WERI-Rb-1 (cell line): ENCODE measurements around the gene DYSF.
A peak's percentile ranks its signal among the peaks of the same experiment; 100 is the strongest.

Source experiments
- DNase-seq: peaks from one replicate; pipeline ENCODE4 v3.0.0-alpha.2; 2020
- H3K27ac ChIP-seq: fragments of 250-450 bp; sonication (Bioruptor Pico); 2 replicates; pipeline ENCODE4 v1.5.1; 2020; ENCODE audit warnings: mild to moderate bottlenecking, moderate library complexity
- H3K27me3 ChIP-seq: fragments of 250-450 bp; sonication (Bioruptor Pico); 2 replicates; pipeline ENCODE4 v1.5.1; 2021; ENCODE audit warnings: mild to moderate bottlenecking, low read depth, moderate library complexity; ENCODE audit not compliant: insufficient read depth, severe bottlenecking
- H3K36me3 ChIP-seq: fragments of 250-450 bp; sonication (Bioruptor Pico); 2 replicates; pipeline ENCODE4 v1.5.1; 2020; ENCODE audit warnings: mild to moderate bottlenecking, moderate library complexity
- H3K4me3 ChIP-seq: 2 replicates; pipeline ENCODE4 v1.5.1; 2011; ENCODE audit warnings: low read depth, mild to moderate bottlenecking, control low read depth, low read length
- H3K9me3 ChIP-seq: fragments of 250-450 bp; sonication (Bioruptor Pico); 2 replicates; pipeline ENCODE4 v1.5.1; 2021; ENCODE audit warnings: mild to moderate bottlenecking, moderate library complexity; ENCODE audit not compliant: severe bottlenecking
- TF ChIP-seq, protein P1 (sequence below): IDR thresholded peaks from 2 replicates; pipeline ENCODE4 v1.5.1; 2011; ENCODE audit warnings: low read depth, mild to moderate bottlenecking, control low read depth, inconsistent platforms, low read length

Gene DYSF

DNA sequence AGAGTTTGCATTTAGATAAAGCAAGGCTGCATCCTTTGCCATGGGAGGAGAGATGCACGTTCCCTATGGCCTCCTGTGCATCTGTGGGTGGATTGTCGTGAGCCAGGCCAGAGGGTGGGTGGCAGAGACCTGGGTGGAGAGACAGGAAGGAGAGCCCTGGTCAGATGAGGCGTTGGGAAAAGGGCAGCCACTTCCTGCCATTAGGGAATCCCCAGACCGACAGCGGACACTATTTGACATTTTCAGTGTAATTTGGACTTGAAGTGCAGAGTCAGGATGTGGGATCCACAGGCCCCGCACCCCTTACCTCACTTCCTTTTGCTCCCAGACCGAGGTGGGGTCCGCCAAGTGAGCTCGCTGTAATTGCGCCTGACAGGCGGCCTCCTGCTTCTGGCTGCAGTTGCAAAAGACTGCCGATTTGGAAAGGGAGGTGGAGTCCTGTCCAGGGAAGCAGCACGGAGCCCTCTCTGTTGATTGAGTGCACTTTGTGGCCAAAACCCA is 150.0 kb downstream of the DYSF start:
- Histone ChIP-seq H3K36me3 (no peaks in the 10 kb centered on the region), H3K9me3 (no peaks in the 10 kb centered on the region), H3K27me3 (no peaks in the 10 kb centered on the region), H3K27ac (no peak overlapping the region), H3K4me3 (no peak overlapping the region)
- TF ChIP-seq, protein P1, sequence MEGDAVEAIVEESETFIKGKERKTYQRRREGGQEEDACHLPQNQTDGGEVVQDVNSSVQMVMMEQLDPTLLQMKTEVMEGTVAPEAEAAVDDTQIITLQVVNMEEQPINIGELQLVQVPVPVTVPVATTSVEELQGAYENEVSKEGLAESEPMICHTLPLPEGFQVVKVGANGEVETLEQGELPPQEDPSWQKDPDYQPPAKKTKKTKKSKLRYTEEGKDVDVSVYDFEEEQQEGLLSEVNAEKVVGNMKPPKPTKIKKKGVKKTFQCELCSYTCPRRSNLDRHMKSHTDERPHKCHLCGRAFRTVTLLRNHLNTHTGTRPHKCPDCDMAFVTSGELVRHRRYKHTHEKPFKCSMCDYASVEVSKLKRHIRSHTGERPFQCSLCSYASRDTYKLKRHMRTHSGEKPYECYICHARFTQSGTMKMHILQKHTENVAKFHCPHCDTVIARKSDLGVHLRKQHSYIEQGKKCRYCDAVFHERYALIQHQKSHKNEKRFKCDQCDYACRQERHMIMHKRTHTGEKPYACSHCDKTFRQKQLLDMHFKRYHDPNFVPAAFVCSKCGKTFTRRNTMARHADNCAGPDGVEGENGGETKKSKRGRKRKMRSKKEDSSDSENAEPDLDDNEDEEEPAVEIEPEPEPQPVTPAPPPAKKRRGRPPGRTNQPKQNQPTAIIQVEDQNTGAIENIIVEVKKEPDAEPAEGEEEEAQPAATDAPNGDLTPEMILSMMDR: no peak
- peak; percentile 5 for DNase-seq

DNA sequence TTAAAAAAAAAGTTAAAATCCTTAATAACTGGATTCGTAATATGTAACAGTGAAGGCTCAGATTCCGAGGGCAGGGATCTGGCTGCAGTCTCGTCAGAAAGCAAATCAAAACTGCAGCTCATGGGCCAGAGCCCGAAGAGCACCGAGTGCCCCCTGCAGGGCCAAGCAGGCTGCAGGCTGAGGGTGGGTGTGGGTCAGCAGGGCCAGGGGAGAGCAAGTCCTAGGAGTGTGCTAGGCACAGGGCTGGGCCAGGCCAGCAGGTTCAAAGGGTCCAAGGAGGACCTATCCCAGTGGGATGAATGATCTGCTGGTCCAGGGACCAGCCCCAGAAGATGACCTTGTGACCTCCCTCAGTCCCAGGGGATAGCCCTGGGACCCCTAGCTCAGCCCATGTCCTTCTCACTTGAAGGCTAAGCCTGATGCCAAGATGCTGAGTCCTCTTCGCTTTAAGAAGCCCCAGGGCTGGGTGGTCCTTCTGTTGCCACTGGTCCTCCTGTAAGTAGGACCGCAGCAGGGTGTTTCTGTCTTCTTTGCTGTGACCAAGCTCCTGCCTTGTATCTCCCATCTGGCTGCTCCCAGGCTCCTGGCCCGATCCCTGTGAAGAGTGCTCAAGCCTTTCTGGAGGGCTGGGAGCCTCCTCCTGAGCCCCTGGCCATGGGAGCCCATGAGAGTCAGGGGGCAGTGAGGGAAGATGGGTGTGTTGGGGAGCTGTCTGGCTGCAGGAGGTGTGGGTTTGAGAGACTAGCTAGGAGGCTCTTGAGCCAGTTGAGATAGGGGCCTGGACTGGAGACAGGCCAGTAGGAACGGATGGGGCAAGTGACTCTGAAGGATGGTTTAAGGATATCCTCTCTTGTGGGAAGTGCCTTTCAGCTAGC is 150.7 kb downstream of the DYSF start:
- Histone ChIP-seq H3K36me3 (no peaks in the 10 kb centered on the region), H3K27ac (no peak overlapping the region), H3K4me3 (no peak overlapping the region), H3K27me3 (no peaks in the 10 kb centered on the region), H3K9me3 (no peaks in the 10 kb centered on the region)
- TF ChIP-seq, protein P1: 0 out of 2 replicates have a peak, but pooled peaks have one; percentile 17
- peak; percentile 13 for DNase-seq

DNA sequence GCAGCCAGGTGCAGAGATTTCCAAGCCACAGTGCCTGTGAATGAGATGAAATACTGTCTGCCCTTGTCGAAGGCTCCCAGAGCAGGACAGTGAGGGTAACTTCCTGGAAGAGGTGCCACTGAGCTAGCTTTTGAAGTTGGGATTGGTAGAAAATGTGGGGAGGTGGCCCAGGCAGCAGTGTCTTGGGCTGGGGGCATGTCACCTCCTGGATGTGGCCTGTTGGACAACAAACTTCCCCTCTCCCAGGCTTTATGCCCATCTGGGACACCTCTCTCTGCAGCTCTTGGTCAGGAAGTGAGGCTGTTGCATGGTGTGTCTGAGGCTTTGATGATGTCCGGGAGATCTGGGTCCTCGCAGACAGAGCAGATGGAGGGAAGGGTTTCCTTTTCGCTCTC is 151.4 kb downstream of the DYSF start:
- Histone ChIP-seq H3K27ac (no peak overlapping the region), H3K36me3 (no peaks in the 10 kb centered on the region), H3K9me3 (no peaks in the 10 kb centered on the region), H3K27me3 (no peaks in the 10 kb centered on the region), H3K4me3 (no peak overlapping the region)
- peak; percentile 2 for DNase-seq
- TF ChIP-seq, protein P1: no peak

DNA sequence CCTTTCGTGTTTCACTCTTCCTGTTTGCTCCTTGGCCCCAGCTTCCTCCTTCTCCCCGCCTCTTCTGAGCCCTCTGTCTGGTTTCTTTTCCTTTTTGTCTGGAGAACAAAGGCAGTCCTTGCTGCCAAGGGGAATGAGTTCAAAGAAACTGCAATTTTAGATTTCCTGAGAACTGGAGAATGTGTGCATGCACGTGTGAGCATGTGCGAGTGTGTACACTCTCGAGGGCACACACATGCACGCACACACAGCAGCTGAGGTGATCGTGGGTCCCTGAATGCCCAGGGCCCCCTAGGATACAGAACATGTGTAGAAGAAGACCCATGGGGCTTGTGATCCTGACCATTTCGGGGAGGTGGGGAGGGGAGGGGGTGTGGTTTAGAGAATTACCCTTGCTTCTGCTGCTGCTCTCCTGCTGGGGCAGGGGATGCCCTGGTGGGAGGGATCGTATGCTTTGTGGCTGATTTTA is 151.8 kb downstream of the DYSF start:
- Histone ChIP-seq H3K4me3 (no peak overlapping the region), H3K36me3 (no peaks in the 10 kb centered on the region), H3K9me3 (no peaks in the 10 kb centered on the region), H3K27me3 (no peaks in the 10 kb centered on the region), H3K27ac (no peak overlapping the region)
- peak; percentile 5 for DNase-seq
- TF ChIP-seq, protein P1: no peak

DNA sequence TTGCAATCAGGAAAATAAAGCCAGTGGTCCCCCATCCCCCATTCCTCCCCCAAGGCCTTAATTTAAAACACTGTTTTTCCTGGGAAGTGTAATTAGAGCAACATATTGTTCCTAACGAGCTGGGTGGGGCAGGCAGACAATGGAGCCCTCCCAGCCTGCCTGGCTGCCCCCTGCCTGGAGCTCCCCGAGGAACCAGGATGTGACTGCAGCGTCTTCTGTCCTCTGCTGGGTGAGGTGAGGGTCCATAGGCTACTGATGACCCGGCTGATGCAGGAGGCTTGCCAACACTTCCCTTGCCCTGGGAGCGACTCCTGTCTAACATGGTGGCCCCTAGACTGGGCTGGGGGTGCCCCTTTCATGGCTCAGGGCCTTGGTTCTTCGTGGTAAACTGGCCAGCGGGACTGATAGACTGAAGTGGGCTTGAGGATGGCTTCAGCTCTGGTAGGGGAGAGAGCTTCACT is 152.4 kb downstream of the DYSF start:
- Histone ChIP-seq H3K36me3 (no peaks in the 10 kb centered on the region), H3K4me3 (no peak overlapping the region), H3K9me3 (no peaks in the 10 kb centered on the region), H3K27me3 (no peaks in the 10 kb centered on the region), H3K27ac (no peak overlapping the region)
- TF ChIP-seq, protein P1: no peak
- peak; percentile 8 for DNase-seq
